K562 (cell line): Measurements from ENCODE around the gene SLC25A17. TPM values are rescaled to one million over a fixed set of nuclear protein-coding genes. Genes with fewer than 3 reads are reported as not detected.

ENCODE experiments used
- ATAC-seq: fragments of 200-7000 bp; cut with Tn5 transposase; 3 replicates; pipeline ENCODE4 v1.9.1; 2020; ENCODE audit warnings: moderate library complexity
- BruUV-seq: library from RNA; stranded (reverse); fragments of 400-500 nt; replicated peaks from 2 replicates; lab custom pipeline; 2021; lab: Mats Ljungman, UMichigan
- CTCF ChIA-PET: fragments of 300-600 bp; formaldehyde crosslinking; extraction: SDS; loops from one replicate; lab custom pipeline; 2021; ENCODE audit warnings: low intra/inter-chr PET ratio; lab: Yijun Ruan, JAX
- POLR2A ChIA-PET: fragments of 300-600, 350-650 bp; sonication (Branson Sonifier 250); formaldehyde crosslinking; extraction: SDS; loops from one replicate; lab custom pipeline; 2021; ENCODE audit warnings: antibody characterized with exemption, inconsistent platforms; lab: Yijun Ruan, JAX
- DNase-seq, 4 experiments: peaks; one replicate each; pipeline versions ENCODE4 v3.0.0 to v3.0.0-alpha.2; 2011 to 2018; ENCODE audit warnings: low spot score in 3 of 4, mixed read lengths in 3 of 4; ENCODE audit errors: extremely low read depth in 1 of 4
- FAIRE-seq: peaks from 2 replicates; lab custom pipeline; 2011; peaks lifted over from hg19 to GRCh38; lab: Jason Lieb, UNC
- H2AFZ ChIP-seq: 2 replicates; pipeline ENCODE4 v1.6.0; 2011; ENCODE audit warnings: low read depth, low read length, control low read depth, inconsistent platforms
- H3K27ac ChIP-seq: fragments of 200-600 bp; 3 replicates; pipeline ENCODE4 v1.8.0; 2011; ENCODE audit warnings: low read depth, mild to moderate bottlenecking, control low read depth, inconsistent platforms, low read length, moderate library complexity, mixed read lengths; ENCODE audit errors: extremely low read depth
- H3K27me3 ChIP-seq, 2 experiments: fragments of 300-600 bp in 1 of 2; 2 replicates in 1 of 2; 3 replicates in 1 of 2; pipeline versions ENCODE4 v1.6.0 to v1.8.0; 2011; ENCODE audit warnings: inconsistent platforms in 2 of 2, low read length in 2 of 2, mild to moderate bottlenecking in 1 of 2, mixed read lengths in 1 of 2, moderate library complexity in 1 of 2; ENCODE audit not compliant: control insufficient read depth in 2 of 2, insufficient read depth in 2 of 2
- H3K36me3 ChIP-seq: fragments of 300-600 bp; 3 replicates; pipeline ENCODE4 v1.8.0; 2011; ENCODE audit warnings: mild to moderate bottlenecking, low read length, inconsistent platforms; ENCODE audit not compliant: control insufficient read depth, insufficient read depth
- H3K4me1 ChIP-seq, 2 experiments: fragments of 200-600 bp in 1 of 2; replicated peaks in 1 of 2; 2 replicates in 1 of 2; 3 replicates in 1 of 2; pipeline versions ENCODE4 v1.5.1 to v1.8.0; 2011; ENCODE audit warnings: inconsistent platforms in 2 of 2, low read length in 2 of 2, mild to moderate bottlenecking in 1 of 2, mixed read lengths in 1 of 2, moderate library complexity in 1 of 2; ENCODE audit not compliant: control insufficient read depth in 2 of 2, insufficient read depth in 2 of 2
- H3K4me2 ChIP-seq: 2 replicates; pipeline ENCODE4 v1.6.1; 2011; ENCODE audit warnings: low read length, control low read depth, inconsistent platforms, mixed read lengths; ENCODE audit not compliant: insufficient read depth
- H3K4me3 ChIP-seq: fragments of 200-600 bp; sonication (generic), shearing (Covaris generic); 2 replicates; pipeline ENCODE4 v1.5.1; 2016; ENCODE audit warnings: control low read depth, inconsistent platforms
- H3K79me2 ChIP-seq: fragments of 200-600 bp; 3 replicates; pipeline ENCODE4 v1.8.0; 2011; ENCODE audit warnings: low read length, inconsistent platforms; ENCODE audit not compliant: control insufficient read depth, insufficient read depth
- H3K9ac ChIP-seq, 2 experiments: 2 replicates each; pipeline versions ENCODE4 v1.6.0 to v1.6.1; 2011; ENCODE audit warnings: low read depth in 2 of 2, low read length in 2 of 2, control low read depth in 1 of 2, inconsistent platforms in 1 of 2, mild to moderate bottlenecking in 1 of 2, mixed read lengths in 1 of 2; ENCODE audit not compliant: insufficient read depth in 1 of 2
- H3K9me1 ChIP-seq: one replicate; pipeline ENCODE4 v1.6.0; 2011; ENCODE audit warnings: inconsistent platforms, mild to moderate bottlenecking, low read length, moderate library complexity; ENCODE audit not compliant: control insufficient read depth, insufficient read depth
- H3K9me3 ChIP-seq: replicated peaks from 2 replicates; pipeline ENCODE4 v1.5.1; 2011; ENCODE audit warnings: low read depth, low read length, inconsistent platforms; ENCODE audit not compliant: control insufficient read depth, insufficient read depth
- H4K20me1 ChIP-seq: replicated peaks from 2 replicates; pipeline ENCODE4 v1.6.1; 2011; ENCODE audit warnings: low read length, inconsistent platforms, mixed read lengths; ENCODE audit not compliant: control insufficient read depth, insufficient read depth
- CTBP1 ChIP-seq: fragments of 450-650 bp; IDR thresholded peaks from 2 replicates; pipeline ENCODE4 v1.6.1; 2016; ENCODE audit warnings: borderline replicate concordance
- ELK3 ChIP-seq: fragments of 450-650 bp; formaldehyde crosslinking; IDR thresholded peaks from 2 replicates; pipeline ENCODE4 v1.4.0; 2020; ENCODE audit warnings: mild to moderate bottlenecking
- L3MBTL2 ChIP-seq: fragments of 450-650 bp; IDR thresholded peaks from 2 replicates; pipeline ENCODE4 v1.6.1; 2016; ENCODE audit warnings: mild to moderate bottlenecking, moderate library complexity
- MIER1 ChIP-seq: fragments of 450-650 bp; IDR thresholded peaks from 2 replicates; pipeline ENCODE4 v1.6.1; 2016; ENCODE audit warnings: antibody characterized with exemption, mild to moderate bottlenecking, low read depth
- MXD1 ChIP-seq: fragments of 250-450 bp; sonication (Bioruptor Pico); IDR thresholded peaks from 2 replicates; pipeline ENCODE4 v1.8.0; 2021; ENCODE audit warnings: borderline replicate concordance, mild to moderate bottlenecking, moderate library complexity; ENCODE audit not compliant: poor library complexity, severe bottlenecking
- NFXL1 ChIP-seq: fragments of 450-650 bp; formaldehyde crosslinking; IDR thresholded peaks from 2 replicates; pipeline ENCODE4 v1.4.0; 2021; ENCODE audit warnings: mild to moderate bottlenecking
- OTX1 ChIP-seq: fragments of 450-650 bp; formaldehyde crosslinking; IDR thresholded peaks from 2 replicates; pipeline ENCODE4 v1.4.0; 2022; ENCODE audit warnings: mild to moderate bottlenecking
- TOE1 ChIP-seq, 2 experiments: fragments of 450-650 bp in 1 of 2; sonication (generic) in 1 of 2; formaldehyde crosslinking in 1 of 2; IDR thresholded peaks; 2 replicates each; pipeline versions ENCODE4 v1.7.1 to v1.8.0; 2016 to 2022; ENCODE audit warnings: borderline replicate concordance in 2 of 2, mild to moderate bottlenecking in 2 of 2, antibody characterized with exemption in 1 of 2, inconsistent platforms in 1 of 2, low read depth in 1 of 2, missing genetic modification reagents in 1 of 2, moderate library complexity in 1 of 2
- ZBTB12 ChIP-seq: fragments of 250-450 bp; sonication (Bioruptor Pico); IDR thresholded peaks from 2 replicates; pipeline ENCODE4 v1.4.0; 2020
- ZBTB7A ChIP-seq: IDR thresholded peaks from 2 replicates; pipeline ENCODE4 v1.6.1; 2011; ENCODE audit warnings: low read depth, mild to moderate bottlenecking, low read length, moderate library complexity, borderline replicate concordance; ENCODE audit not compliant: control insufficient read depth
- ZFP30 ChIP-seq: fragments of 250-450 bp; sonication (Bioruptor Pico); IDR thresholded peaks from 2 replicates; pipeline ENCODE4 v1.8.0; 2022; ENCODE audit warnings: moderate library complexity, mild to moderate bottlenecking, inconsistent platforms, borderline replicate concordance
- ZKSCAN3 ChIP-seq: fragments of 250-450 bp; sonication (Bioruptor Pico); IDR thresholded peaks from 2 replicates; pipeline ENCODE4 v1.4.0; 2020
- ZKSCAN8 ChIP-seq: fragments of 200-800 bp; sonication (Bioruptor generic); IDR thresholded peaks from 2 replicates; pipeline ENCODE4 v1.6.1; 2016; ENCODE audit warnings: missing genetic modification characterization, missing compliant biosample characterization
- ZNF316 ChIP-seq: fragments of 450-650 bp; IDR thresholded peaks from 2 replicates; pipeline ENCODE4 v1.6.1; 2016
- ZNF609 ChIP-seq: sonication (generic); formaldehyde crosslinking; IDR thresholded peaks from 2 replicates; pipeline ENCODE4 v1.8.1; 2023; ENCODE audit warnings: missing genetic modification reagents, mild to moderate bottlenecking, borderline replicate concordance
- WGBS: fragments of 100-300 bp; shearing (Covaris generic); methylation state at CpG from one replicate; pipeline ENCODE4 v1.1.6; 2016; ENCODE audit warnings: low coverage, mixed read lengths; ENCODE audit not compliant: insufficient coverage; ENCODE audit errors: missing lambda C conversion rate; 5-methylcytosine and 5-hydroxymethylcytosine counted together
- in situ Hi-C: fragments of 300-500 bp; cut with MboI; formaldehyde crosslinking; loops from 4 replicates; pipeline ENCODE4 v1.15.0; 2018; ENCODE audit warnings: inconsistent platforms, mixed read lengths
- intact Hi-C: fragments of 100-400 bp; cut with micrococcal nuclease; formaldehyde crosslinking; loops from 2 replicates; pipeline ENCODE4 v1.14.2; 2022
- polyA plus RNA-seq, 8 experiments: library from polyadenylated mRNA; depleted of rRNA in 4 of 8; stranded (reverse) in 5 of 8; unstranded in 3 of 8; fragments of >200 nt; fragmentation: Nextera tagmentation in 2 of 8; fragmentation: Illumina TruSeq in 1 of 8; extraction: Ambion mirVana in 2 of 8; extraction: Trizol in 1 of 8; gene quantifications; 2 replicates each; pipeline versions ENCODE4 v1.2.1 to v1.2.3, GENCODE V29; 2011 to 2014; ENCODE audit warnings: inconsistent platforms in 1 of 8, missing spikeins in 1 of 8
- total RNA-seq, 7 experiments: library from RNA; depleted of rRNA in 6 of 7; stranded (reverse); fragments of >200 nt in 6 of 7; fragmentation: Illumina TruSeq in 2 of 7; extraction: Trizol in 2 of 7; gene quantifications; 2 replicates each; pipeline versions ENCODE4 v1.2.1 to v1.2.3, GENCODE V29; 2011 to 2021; ENCODE audit warnings: low replicate concordance in 1 of 7

SLC25A17 gene
- total and polyA plus RNA-seq, 9 of the 15 experiments (the other 6 are each of a cell fraction or from before 2014, with no cell fraction given), result 32.6 to 136 (median 56.2) TPM

GRCh38 chr22:40728731-40729189, 90.4 kb downstream of the SLC25A17 start:
- H3K36me3 ChIP-seq, result no peaks in the 10 kb centered on the region
- in situ Hi-C loops, result no loop called here
- ChIA-PET POLR2A (interaction anchor here (0.6 to 0.8 kb wide), 2 partner anchors 37 to 77 kb away, joined by 3 to 4 read pairs; no protein-coding TSS in a partner anchor), CTCF (no interaction called here)
- no peaks in the 10 kb centered on the region; a peak in 1 of 5 replicates for H3K4me1 ChIP-seq
- no peaks in the 10 kb centered on the region; a peak in 1 of 5 replicates for H3K27me3 ChIP-seq
- H3K9ac ChIP-seq, result no peak overlapping the region
- no peak overlapping the region for H3K4me3 ChIP-seq
- peak overlapping the region; percentile 18; the same call in 1 of the 2 replicates for H3K4me2 ChIP-seq
- intact Hi-C loops, result no loop called here
- no peaks in the 10 kb centered on the region for H3K79me2 ChIP-seq
- 0 out of 3 replicates have a peak, but pooled peaks have one; percentile 31 for ATAC-seq
- 4% methylated on average over 13 of the region's 13 CpGs for WGBS
- no peak overlapping the region for H3K27ac ChIP-seq
- no TSS peak for BruUV-seq
- no peak for FAIRE-seq
- no peaks in the 10 kb centered on the region for H3K9me1 ChIP-seq
- DNase-seq, result peak in 1 of 4 experiments; percentile 40
- H2AFZ ChIP-seq, result peak overlapping the region; percentile 55
- H4K20me1 ChIP-seq, result no peaks in the 10 kb centered on the region
- no peaks in the 10 kb centered on the region for H3K9me3 ChIP-seq
- TF ChIP-seq CTBP1, result no peak
- no peak for TF ChIP-seq ZKSCAN3
- TF ChIP-seq NFXL1 (CRISPR knock-in tag), result no peak
- TF ChIP-seq ZBTB7A, result no peak
- TF ChIP-seq ZKSCAN8 (CRISPR knock-in tag), result no peak
- TF ChIP-seq MXD1 (CRISPR knock-in tag), result no peak
- TF ChIP-seq ELK3 (CRISPR knock-in tag), result no peak
- no peak for TF ChIP-seq MIER1
- TF ChIP-seq ZNF316, result no peak
- peak; percentile 36; the same call in 1 of the 2 replicates for TF ChIP-seq TOE1 (IDR thresholded peaks at IDR 0.05; ENCODE audit: borderline replicate concordance)
- TF ChIP-seq TOE1 (CRISPR knock-in tag; IDR thresholded peaks at IDR 0.05; ENCODE audit: borderline replicate concordance, low read depth), result no peak
- TF ChIP-seq L3MBTL2, result peak; percentile 72
- TF ChIP-seq ZFP30, result no peak
- no peak for TF ChIP-seq ZBTB12 (CRISPR knock-in tag)
- no peak for TF ChIP-seq OTX1 (CRISPR knock-in tag)
- no peak for TF ChIP-seq ZNF609 (CRISPR knock-in tag)
